T47D (cell line): ENCODE data around the gene IGFL2.
"Not testable (repeated sequence)": the region's sequence is repeated elsewhere in the genome, so short reads cannot be mapped to it uniquely, and the experiment has no call there.

Experiments
- DNase-seq, 2 experiments: peaks; one replicate each; pipeline versions ENCODE4 v3.0.0 to v3.0.0-alpha.2; 2011 to 2012; ENCODE audit warnings: low read depth in 1 of 2, low spot score in 1 of 2
- JUND ChIP-seq: IDR thresholded peaks from 2 replicates; pipeline ENCODE4 v1.6.1; 2012; ENCODE audit warnings: low read depth
- in situ Hi-C: cut with HindIII; loops from 2 replicates; pipeline ENCODE4 v1.10.0; 2016; ENCODE audit warnings: low sequenced_read_pairs, low pct_unique_long_range_greater_than_20kb

Gene IGFL2

DNA sequence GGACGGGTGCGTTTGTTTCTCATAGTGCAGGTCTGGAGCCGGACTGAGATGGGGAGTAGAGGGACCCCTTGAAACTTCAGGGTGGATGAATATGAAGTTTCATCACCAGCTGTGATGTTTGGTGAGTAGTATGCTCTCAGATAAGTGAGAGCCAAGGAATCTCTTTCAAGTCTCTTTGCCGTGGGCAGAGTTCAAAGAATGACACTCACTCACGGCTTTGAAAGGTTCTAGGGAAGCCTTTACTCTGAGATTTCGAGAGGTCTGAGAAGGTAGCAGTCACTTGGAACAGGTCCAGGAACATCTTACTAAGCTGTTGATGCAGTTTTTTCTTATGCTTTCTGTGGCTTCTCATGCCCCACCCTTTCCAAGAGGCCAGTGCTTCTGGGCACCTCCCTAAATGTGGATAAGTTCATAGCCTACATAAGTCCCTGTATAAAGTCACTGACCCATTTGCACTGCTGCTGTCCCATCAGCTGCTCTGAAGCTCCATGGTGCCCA lies at the start of gene IGFL2:
IGFL2 (plus strand) TSS at position 448 of the 498 bp plus-strand sequence; CDS start at position 489, 41 bp downstream.
- in situ Hi-C loops, result no loop called here
- DNase-seq, result no peak
- no peak for TF ChIP-seq JUND

DNA sequence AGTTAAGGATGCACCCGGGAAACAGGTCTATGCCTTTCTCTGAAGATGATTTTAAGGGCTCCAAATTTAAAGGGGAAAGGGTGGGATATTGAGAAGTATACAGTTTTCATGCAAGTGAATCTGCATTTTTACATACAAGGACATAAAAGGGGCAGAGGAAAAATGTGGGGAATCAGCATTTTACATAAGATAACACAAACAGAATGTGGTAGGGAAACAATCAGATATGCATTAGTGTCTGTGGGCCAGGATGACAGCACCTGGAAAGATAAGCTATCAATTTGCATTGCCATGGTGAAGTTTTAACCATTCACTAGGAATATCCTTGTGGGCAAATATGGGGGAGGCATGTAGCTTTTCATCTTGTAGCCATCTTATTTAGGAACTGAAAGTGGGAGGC lies 47.7 kb upstream of the IGFL2 start:
- DNase-seq, result no peak
- in situ Hi-C loops, result no loop called here

DNA sequence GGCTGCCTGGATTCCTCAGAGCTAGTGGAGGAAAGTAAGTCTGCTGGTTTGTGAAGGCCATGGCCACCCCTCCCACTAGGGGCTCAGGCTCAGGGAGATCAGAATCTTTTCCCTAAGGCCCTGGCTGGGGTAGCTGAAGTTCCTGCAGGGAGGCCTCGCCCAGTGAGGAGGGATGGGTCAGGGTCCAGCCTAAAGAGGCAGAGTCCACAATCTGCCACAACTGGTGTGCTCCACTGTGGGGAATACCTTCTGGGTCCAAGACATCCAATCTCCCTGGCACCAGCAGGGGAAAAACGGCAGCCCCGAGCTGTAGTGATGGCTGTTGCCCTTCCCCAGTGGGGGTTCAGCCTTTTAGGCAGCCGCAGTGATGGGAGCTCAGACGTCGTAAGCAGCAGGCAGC lies 46.7 kb upstream of the IGFL2 start:
- no peak for TF ChIP-seq JUND
- in situ Hi-C loops, result no loop called here
- DNase-seq, result no peak

More for the DNA sequence above, 47.7 kb upstream of the IGFL2 start:
- TF ChIP-seq JUND, result no peak

DNA sequence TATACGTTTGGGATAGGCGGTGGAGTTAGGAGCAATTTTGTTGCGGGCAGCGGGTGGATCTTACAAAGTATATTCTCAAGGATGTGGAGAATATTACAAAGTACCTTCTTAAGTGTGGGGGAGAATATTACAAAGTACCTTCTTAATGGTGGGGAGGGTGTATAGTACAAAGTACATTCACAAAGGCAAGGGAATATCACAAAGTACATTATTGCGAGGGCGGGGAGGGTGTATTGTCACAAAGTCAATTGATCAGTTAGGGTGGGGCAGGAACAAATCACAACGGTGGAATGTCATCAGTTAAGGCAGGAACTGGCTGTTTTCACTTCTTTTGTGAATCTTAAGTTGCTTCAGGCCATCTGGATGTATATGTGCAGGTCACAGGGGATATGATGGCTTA lies 45.7 kb upstream of the IGFL2 start:
- in situ Hi-C loops, DNase-seq: not testable (repeated sequence)

DNA sequence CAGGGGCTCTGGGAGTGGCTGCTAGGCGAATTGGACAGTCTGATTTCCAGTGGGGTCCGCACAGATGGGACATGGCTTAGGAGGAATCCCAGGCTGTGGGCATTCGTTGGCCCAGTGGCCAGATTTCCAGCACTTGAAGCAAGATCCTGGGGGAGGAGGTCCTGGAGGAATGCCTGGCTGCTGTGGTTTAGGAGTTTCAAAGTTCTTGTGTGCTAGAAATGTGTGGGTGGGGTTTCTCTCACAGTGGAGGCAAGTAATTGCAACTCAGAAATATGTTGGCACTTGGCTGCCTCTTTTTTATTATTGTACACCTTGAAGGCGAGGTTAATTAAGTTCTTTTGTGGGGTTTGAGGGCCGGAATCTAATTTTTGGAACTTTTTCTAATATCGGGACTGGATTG lies 40.7 kb upstream of the IGFL2 start:
- TF ChIP-seq JUND, result no peak

DNA sequence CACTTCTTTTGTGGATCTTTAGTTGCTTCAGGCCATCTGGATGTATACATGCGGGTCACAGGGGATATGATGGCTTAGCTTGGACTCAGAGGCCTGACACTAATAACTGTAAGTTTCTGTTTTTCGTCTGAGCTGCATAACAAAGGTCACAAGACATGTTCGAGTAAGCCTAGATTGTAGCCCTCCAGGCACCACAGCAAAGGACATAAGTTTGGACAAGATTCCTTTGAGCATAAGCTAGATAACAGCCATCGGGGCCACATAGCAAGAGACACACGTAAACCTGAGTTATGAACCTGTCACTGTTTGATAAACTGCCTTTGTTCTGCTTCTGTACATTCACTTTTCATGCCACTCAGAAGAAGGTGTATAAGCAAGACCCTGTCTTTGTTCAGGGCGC lies 38.2 kb upstream of the IGFL2 start:
- no peak for TF ChIP-seq JUND
- DNase-seq, result no peak
- in situ Hi-C loops, result no loop called here

More for the DNA sequence above, 40.7 kb upstream of the IGFL2 start:
- in situ Hi-C loops, result no loop called here
- DNase-seq, result no peak

DNA sequence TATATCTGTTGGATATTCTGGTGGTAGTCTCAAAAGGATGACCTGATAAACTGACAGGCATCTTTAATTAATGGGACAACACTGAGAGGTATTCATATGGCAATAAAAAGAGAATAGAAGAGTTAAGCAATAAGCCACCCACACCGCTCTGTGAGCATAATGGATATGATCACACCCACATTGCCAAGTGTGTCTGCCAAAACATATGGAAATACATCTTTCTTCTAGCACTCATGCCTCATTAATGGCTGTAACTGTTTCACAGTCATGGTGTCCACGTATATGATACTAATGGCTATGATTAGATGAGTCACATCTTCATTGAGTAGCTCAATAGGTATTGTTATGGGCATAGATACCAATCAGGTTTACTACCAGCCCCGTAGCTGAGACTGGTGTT lies 36.7 kb upstream of the IGFL2 start:
- in situ Hi-C loops, result no loop called here
- no peak for TF ChIP-seq JUND
- DNase-seq, result no peak

DNA sequence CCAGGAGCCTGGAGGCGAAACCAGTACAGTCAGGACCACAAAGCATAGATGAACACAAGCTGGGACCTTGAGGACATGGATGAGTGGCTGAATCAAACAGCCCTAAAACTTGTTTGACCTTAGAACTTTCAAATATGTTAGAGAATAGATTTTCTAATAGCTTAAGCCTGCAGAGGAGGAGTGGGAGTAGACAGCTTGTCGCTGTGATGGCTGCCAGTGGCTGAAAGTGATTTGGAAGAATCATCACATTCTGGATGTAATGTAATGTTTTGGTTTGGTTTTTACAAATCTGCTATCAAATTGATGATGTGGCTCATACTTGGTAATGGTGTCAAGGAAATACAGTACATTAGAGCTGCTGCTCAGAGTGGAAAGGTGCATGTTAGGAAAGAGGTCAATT lies 35.5 kb upstream of the IGFL2 start:
- TF ChIP-seq JUND, result no peak
- DNase-seq, result no peak
- in situ Hi-C loops, result no loop called here

DNA sequence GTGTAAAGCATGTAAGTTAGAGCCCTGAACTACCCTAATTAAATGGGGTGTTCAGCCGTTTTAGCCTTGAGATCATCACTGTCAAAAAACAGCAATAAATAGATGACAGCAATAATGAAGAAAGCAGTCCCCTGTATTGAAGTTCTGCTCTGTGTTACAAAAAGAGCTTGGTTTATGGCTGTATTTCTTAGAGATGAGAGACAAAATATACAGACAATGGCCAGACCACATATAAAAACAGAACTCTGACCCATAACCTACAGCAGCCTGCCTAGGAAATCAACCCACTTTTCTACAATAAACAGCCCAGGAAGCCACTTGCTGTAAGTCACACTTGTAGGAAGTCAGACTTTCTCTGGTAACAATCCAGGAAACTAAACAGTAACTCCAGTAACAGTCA lies 34.3 kb upstream of the IGFL2 start:
- no peak for DNase-seq
- in situ Hi-C loops, result no loop called here
- TF ChIP-seq JUND, result no peak

DNA sequence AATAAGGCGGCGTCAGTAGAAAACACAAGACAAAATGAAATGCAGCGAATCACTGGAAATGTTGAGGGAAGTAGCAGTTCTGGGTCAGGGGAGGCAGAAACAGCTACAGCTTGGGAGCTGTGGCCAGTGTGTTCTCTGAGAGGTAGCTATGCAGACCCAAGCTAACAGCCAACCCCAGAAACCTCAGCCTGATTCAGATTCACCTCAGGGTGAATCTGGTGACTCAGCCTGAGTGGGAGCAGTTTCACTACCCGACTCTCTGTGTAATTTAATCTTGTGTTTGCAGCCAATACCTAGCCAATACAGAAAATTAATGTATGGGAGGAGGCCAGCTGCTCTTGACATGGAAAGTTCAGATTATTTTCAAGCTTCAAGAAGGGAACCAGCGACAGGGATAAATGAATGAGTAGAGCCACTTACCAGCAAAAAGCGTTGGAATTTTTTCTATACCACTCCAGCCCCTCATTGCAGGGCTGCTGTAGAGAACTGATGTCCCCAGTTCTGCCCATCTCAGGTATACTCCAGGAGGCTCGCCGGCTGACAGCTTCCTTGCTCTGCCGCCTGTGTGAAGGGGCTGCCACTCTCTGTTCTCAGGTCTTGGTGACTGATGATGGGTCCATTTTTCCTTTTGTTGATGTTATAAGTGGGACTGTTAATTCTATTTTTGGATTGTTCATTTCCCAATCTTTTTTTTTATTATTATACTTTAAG lies 32.5 kb upstream of the IGFL2 start:
- no peak for DNase-seq

DNA sequence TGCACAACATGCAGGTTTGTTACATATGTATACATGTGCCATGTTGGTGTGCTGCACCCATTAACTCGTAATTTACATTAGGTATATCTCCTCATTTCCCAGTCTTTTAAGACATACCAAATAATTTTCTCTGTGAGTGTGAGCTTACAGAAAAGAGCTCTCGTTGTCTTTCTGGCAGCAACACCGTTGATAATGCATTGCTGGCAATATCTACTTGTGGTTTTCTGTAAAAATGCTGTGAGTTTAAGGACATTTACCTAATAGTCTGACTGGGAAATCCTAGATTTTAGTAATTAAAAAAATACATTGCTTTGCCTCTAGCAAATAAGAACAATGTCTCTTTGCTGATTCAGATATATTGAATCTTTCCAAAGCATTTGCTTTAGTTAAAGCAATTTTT lies 31.9 kb upstream of the IGFL2 start:
- in situ Hi-C loops, result no loop called here
- DNase-seq, result no peak
- no peak for TF ChIP-seq JUND

More for the DNA sequence above, 32.5 kb upstream of the IGFL2 start:
- in situ Hi-C loops, result no loop called here
- TF ChIP-seq JUND, result no peak

DNA sequence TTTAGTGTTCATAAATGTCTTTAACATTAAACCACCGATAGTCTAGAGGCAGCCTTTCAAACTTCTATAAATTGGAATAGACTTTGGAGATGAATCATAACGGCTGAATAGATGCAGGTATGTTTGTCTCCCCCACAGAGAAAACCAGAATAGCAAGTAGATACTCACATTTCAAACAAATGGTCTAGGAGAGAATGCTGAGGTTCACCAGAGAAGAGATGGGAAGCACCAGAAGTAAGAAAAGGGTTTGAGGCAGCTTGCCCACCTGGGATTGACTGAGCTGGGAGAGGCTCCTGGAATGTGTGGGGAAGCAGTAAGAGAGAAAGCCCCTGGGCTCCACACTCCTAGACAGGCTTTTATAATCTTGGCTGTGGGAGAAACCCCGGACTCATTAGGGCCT lies 29.9 kb upstream of the IGFL2 start:
- no peak for DNase-seq
- in situ Hi-C loops, result no loop called here
- no peak for TF ChIP-seq JUND

DNA sequence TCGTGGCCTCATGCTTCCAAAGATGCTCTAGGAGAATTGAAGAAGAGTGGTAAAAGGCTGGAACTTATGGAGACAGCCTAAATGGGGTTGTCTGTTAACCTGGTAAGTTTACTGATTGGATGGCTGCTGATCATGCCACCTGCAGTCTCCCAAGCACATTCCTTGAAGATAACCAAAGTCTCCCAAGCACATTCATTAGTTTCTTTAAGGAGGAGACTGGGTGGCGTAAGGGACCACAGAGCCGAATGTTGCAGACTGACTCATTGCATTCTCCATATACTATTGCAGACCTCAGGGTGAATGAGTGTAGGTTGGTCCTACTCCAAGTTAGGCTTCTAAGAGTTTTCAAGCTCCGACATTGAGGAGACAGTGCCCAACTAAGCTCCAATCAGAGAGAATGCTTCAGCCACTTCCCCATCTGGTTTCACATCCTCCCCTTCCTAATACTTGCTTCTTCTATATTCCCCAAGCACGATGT lies 23.4 kb upstream of the IGFL2 start, which contains the start of gene IGFL3:
IGFL3 (minus strand) TSS at position 51 of the 478 bp plus-strand sequence; CDS start at position 12, 39 bp downstream.
- in situ Hi-C loops, result no loop called here
- DNase-seq, result no peak
- TF ChIP-seq JUND, result no peak
